Astrocyte of the spinal cord (primary cell): Measurements from ENCODE around the gene CACNB2.

Source experiments
- DNase-seq: peaks from one replicate; pipeline ENCODE4 v3.0.0; 2011; ENCODE audit warnings: low read depth, low spot score
- H3K4me3 ChIP-seq: 2 replicates; pipeline ENCODE4 v1.5.1; 2011; ENCODE audit warnings: low read depth, mild to moderate bottlenecking, low read length, moderate library complexity
- in situ Hi-C: cut with HindIII; loops from 2 replicates; pipeline ENCODE4 v1.10.0; 2017; ENCODE audit warnings: low sequenced_read_pairs
- TF ChIP-seq, protein P1 (sequence below): IDR thresholded peaks from 2 replicates; pipeline ENCODE4 v1.5.1; 2012; ENCODE audit warnings: low read depth, mild to moderate bottlenecking, low read length, inconsistent platforms

Gene CACNB2

DNA sequence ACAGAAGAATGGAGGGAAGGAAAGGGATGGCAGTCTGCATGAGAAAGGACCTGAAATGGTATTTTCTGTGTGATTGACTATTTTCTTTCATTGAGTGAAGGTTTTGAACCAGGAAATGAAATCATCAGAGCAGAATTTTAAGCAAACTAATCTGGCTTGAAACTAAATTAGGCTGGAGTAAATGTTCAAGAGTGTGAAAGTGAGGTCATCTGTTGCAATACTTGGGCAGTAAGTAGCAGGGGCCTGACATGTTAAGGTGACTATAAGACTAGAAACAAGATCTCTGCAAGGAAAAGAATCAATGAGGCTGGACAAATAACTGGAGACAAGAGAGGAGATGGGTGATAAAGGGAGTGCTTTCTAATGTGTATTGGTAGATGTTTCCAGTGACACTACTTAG lies 306.0 kb downstream of the CACNB2 start:
- TF ChIP-seq, protein P1, sequence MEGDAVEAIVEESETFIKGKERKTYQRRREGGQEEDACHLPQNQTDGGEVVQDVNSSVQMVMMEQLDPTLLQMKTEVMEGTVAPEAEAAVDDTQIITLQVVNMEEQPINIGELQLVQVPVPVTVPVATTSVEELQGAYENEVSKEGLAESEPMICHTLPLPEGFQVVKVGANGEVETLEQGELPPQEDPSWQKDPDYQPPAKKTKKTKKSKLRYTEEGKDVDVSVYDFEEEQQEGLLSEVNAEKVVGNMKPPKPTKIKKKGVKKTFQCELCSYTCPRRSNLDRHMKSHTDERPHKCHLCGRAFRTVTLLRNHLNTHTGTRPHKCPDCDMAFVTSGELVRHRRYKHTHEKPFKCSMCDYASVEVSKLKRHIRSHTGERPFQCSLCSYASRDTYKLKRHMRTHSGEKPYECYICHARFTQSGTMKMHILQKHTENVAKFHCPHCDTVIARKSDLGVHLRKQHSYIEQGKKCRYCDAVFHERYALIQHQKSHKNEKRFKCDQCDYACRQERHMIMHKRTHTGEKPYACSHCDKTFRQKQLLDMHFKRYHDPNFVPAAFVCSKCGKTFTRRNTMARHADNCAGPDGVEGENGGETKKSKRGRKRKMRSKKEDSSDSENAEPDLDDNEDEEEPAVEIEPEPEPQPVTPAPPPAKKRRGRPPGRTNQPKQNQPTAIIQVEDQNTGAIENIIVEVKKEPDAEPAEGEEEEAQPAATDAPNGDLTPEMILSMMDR, result no peak
- H3K4me3 ChIP-seq, result no peak overlapping the region
- in situ Hi-C loops, result no loop called here
- no peak for DNase-seq

GRCh38 chr10:18449611-18450026 lies 309.4 kb downstream of the CACNB2 start:
- H3K4me3 ChIP-seq, result no peak overlapping the region
- in situ Hi-C loops, result no loop called here
- TF ChIP-seq, protein P1, result no peak
- DNase-seq, result no peak

DNA sequence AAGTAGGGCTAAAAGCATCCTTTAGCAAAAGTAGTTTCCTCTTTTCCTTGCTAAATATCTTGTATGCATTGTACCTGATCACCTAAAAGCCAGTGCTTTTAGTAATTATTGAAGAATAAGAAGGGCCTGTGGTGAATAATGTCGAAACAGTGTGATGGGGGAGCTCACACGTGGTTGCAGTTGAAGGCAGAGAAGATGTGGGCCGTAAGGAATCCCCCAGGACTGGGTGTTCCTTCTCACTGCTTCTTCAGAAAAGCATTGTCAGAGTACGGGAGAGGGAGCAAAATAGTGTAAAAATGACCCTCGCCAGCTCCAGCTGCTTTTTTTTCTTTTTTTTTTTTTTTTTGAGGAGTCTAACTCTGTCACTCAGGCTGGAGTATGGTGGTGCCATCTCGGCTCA lies 310.1 kb downstream of the CACNB2 start:
- TF ChIP-seq, protein P1, result no peak
- in situ Hi-C loops, result no loop called here
- no peak overlapping the region for H3K4me3 ChIP-seq
- no peak for DNase-seq

GRCh38 chr10:18455086-18455884 lies 315.1 kb downstream of the CACNB2 start:
- TF ChIP-seq, protein P1, result no peak
- no peak overlapping the region for H3K4me3 ChIP-seq
- no peak for DNase-seq
- in situ Hi-C loops, result no loop called here

DNA sequence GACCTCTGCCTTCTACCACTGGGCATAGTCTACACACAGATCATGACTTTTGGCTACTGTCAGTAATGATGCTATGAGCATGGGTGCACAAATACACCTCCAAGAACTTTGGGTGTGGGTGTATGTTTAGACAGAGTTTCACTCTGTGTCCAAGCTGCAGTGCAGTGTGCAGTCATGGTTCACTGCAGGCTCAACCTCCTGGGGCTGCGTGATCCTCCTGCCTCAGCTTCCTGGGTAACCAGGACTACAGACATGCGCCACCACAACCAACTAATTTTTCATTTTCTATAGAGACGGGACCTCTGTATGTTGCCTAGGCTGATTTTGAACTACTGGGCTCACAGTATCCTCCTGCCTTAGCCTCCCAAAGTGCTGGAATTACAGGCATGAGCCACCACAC lies 316.8 kb downstream of the CACNB2 start:
- in situ Hi-C loops, result no loop called here
- DNase-seq, result no peak
- H3K4me3 ChIP-seq, result no peak overlapping the region
- TF ChIP-seq, protein P1, result no peak

GRCh38 chr10:18460032-18460431 lies 319.8 kb downstream of the CACNB2 start:
- in situ Hi-C loops, result no loop called here
- TF ChIP-seq, protein P1, result no peak
- no peak overlapping the region for H3K4me3 ChIP-seq
- DNase-seq, result no peak
